ENCODE results near the gene SOX13.

DNA sequence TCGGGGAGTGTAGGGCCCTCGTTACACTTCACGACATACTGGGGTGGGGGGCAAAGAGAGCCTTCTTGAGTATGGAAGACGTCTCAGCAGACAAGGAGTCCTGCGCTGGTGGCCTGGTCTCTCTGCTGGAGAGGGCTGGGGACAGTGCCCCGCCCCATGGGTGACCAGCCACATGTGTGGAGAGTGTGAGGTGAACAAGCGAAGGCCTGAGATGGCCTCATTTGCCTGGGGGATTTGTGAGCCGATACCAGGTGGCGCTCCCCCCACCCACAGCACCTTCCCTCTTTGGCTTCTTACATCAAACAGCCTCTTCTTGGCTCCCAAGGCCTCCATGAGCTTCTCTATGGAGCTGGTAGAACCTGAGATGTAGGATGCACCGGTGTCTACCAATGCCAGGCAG is 83.0 kb downstream of the SOX13 start:
- TF ChIP-seq, protein P1, sequence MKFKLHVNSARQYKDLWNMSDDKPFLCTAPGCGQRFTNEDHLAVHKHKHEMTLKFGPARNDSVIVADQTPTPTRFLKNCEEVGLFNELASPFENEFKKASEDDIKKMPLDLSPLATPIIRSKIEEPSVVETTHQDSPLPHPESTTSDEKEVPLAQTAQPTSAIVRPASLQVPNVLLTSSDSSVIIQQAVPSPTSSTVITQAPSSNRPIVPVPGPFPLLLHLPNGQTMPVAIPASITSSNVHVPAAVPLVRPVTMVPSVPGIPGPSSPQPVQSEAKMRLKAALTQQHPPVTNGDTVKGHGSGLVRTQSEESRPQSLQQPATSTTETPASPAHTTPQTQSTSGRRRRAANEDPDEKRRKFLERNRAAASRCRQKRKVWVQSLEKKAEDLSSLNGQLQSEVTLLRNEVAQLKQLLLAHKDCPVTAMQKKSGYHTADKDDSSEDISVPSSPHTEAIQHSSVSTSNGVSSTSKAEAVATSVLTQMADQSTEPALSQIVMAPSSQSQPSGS (IDR thresholded peaks at IDR 0.05; ENCODE audit: low read length), result no peak
- TF ChIP-seq TAF1 (IDR thresholded peaks at IDR 0.05; ENCODE audit: borderline replicate concordance, low read depth, low read length) (no peak), POLR2AphosphoS2 (IDR thresholded peaks at IDR 0.05; ENCODE audit: low read depth, low read length) (no peak), ZNF384 (IDR thresholded peaks at IDR 0.05; ENCODE audit: borderline replicate concordance, low read depth, low read length) (no peak), CREB1 (IDR thresholded peaks at IDR 0.05; ENCODE audit: low read depth) (no peak), NFIC (IDR thresholded peaks at IDR 0.05; ENCODE audit: low read depth, low read length) (no peak), KDM1A (IDR thresholded peaks at IDR 0.05; ENCODE audit: borderline replicate concordance) (no peak)
- TF ChIP-seq, protein P2, sequence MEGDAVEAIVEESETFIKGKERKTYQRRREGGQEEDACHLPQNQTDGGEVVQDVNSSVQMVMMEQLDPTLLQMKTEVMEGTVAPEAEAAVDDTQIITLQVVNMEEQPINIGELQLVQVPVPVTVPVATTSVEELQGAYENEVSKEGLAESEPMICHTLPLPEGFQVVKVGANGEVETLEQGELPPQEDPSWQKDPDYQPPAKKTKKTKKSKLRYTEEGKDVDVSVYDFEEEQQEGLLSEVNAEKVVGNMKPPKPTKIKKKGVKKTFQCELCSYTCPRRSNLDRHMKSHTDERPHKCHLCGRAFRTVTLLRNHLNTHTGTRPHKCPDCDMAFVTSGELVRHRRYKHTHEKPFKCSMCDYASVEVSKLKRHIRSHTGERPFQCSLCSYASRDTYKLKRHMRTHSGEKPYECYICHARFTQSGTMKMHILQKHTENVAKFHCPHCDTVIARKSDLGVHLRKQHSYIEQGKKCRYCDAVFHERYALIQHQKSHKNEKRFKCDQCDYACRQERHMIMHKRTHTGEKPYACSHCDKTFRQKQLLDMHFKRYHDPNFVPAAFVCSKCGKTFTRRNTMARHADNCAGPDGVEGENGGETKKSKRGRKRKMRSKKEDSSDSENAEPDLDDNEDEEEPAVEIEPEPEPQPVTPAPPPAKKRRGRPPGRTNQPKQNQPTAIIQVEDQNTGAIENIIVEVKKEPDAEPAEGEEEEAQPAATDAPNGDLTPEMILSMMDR (IDR thresholded peaks at IDR 0.05 in 2 of 3, conservative IDR thresholded peaks at IDR 0.05 in 1 of 3; ENCODE audit: control insufficient read depth in 2 of 3, extremely low read depth in 1 of 3, insufficient read depth in 1 of 3, low read depth in 3 of 3, low read length in 3 of 3), result no peak
- TF ChIP-seq, protein P3, sequence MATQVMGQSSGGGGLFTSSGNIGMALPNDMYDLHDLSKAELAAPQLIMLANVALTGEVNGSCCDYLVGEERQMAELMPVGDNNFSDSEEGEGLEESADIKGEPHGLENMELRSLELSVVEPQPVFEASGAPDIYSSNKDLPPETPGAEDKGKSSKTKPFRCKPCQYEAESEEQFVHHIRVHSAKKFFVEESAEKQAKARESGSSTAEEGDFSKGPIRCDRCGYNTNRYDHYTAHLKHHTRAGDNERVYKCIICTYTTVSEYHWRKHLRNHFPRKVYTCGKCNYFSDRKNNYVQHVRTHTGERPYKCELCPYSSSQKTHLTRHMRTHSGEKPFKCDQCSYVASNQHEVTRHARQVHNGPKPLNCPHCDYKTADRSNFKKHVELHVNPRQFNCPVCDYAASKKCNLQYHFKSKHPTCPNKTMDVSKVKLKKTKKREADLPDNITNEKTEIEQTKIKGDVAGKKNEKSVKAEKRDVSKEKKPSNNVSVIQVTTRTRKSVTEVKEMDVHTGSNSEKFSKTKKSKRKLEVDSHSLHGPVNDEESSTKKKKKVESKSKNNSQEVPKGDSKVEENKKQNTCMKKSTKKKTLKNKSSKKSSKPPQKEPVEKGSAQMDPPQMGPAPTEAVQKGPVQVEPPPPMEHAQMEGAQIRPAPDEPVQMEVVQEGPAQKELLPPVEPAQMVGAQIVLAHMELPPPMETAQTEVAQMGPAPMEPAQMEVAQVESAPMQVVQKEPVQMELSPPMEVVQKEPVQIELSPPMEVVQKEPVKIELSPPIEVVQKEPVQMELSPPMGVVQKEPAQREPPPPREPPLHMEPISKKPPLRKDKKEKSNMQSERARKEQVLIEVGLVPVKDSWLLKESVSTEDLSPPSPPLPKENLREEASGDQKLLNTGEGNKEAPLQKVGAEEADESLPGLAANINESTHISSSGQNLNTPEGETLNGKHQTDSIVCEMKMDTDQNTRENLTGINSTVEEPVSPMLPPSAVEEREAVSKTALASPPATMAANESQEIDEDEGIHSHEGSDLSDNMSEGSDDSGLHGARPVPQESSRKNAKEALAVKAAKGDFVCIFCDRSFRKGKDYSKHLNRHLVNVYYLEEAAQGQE (IDR thresholded peaks at IDR 0.05; ENCODE audit: low read depth, low read length), result no peak
- TF ChIP-seq, protein P4, sequence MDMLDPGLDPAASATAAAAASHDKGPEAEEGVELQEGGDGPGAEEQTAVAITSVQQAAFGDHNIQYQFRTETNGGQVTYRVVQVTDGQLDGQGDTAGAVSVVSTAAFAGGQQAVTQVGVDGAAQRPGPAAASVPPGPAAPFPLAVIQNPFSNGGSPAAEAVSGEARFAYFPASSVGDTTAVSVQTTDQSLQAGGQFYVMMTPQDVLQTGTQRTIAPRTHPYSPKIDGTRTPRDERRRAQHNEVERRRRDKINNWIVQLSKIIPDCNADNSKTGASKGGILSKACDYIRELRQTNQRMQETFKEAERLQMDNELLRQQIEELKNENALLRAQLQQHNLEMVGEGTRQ (IDR thresholded peaks at IDR 0.05; ENCODE audit: borderline replicate concordance, low read depth, low read length), result no peak
